H1 (cell line): ENCODE results near the gene TAMALIN. TPM values are rescaled to one million over a fixed set of nuclear protein-coding genes. Genes with fewer than 3 reads are reported as not detected.

Experiments used
- CTCF ChIA-PET: fragments of 300-600 bp; sonication (Branson Sonifier 250); formaldehyde crosslinking; loops from one replicate; lab custom pipeline; 2021; ENCODE audit not compliant: partially characterized antibody; lab: Charles Lee
- POLR2A ChIA-PET: fragments of 300-600 bp; sonication (Branson Sonifier 250); formaldehyde crosslinking; loops from one replicate; lab custom pipeline; 2021; ENCODE audit warnings: inconsistent platforms; ENCODE audit not compliant: partially characterized antibody; lab: Charles Lee
- DNase-seq, 2 experiments: peaks; one replicate each; pipeline versions ENCODE4 v3.0.0 to v3.0.0-alpha.2; 2010 to 2022; ENCODE audit warnings: low spot score in 2 of 2, low read depth in 1 of 2, mixed read lengths in 1 of 2
- FAIRE-seq: peaks from 2 replicates; lab custom pipeline; 2011; peaks lifted over from hg19 to GRCh38; lab: Jason Lieb, UNC
- H2AFZ ChIP-seq: 2 replicates; pipeline ENCODE4 v1.8.1; 2012; ENCODE audit warnings: low read length, inconsistent platforms
- H2AK5ac ChIP-seq: 2 replicates; pipeline ENCODE4 v1.6.1; 2013; ENCODE audit warnings: low read depth, low read length
- H2BK120ac ChIP-seq: replicated peaks from 2 replicates; pipeline ENCODE3; 2013; ENCODE audit warnings: low read depth, low read length, inconsistent platforms
- H2BK12ac ChIP-seq: 2 replicates; pipeline ENCODE4 v1.6.1; 2013; ENCODE audit warnings: low read depth, low read length
- H2BK15ac ChIP-seq: 2 replicates; pipeline ENCODE4 v1.6.1; 2013; ENCODE audit warnings: low read length
- H2BK20ac ChIP-seq: 2 replicates; pipeline ENCODE4 v1.6.1; 2013; ENCODE audit warnings: low read length
- H2BK5ac ChIP-seq: 2 replicates; pipeline ENCODE4 v1.6.1; 2013; ENCODE audit warnings: low read depth, low read length
- H3K14ac ChIP-seq: 2 replicates; pipeline ENCODE4 v1.6.1; 2013; ENCODE audit warnings: inconsistent platforms; ENCODE audit not compliant: insufficient read length
- H3K18ac ChIP-seq: 2 replicates; pipeline ENCODE4 v1.6.1; 2013; ENCODE audit warnings: low read length; ENCODE audit errors: extremely low read depth
- H3K23ac ChIP-seq: 2 replicates; pipeline ENCODE4 v1.6.1; 2013; ENCODE audit warnings: inconsistent platforms; ENCODE audit not compliant: insufficient read length
- H3K23me2 ChIP-seq: 2 replicates; pipeline ENCODE4 v1.6.1; 2013; ENCODE audit warnings: low read depth, low read length
- H3K27ac ChIP-seq: 2 replicates; pipeline ENCODE4 v1.6.1; 2011; ENCODE audit warnings: low read depth, low read length, inconsistent platforms
- H3K27me3 ChIP-seq, 4 experiments: replicated peaks in 1 of 4; 1 replicate in 1 of 4; 2 replicates in 3 of 4; pipeline versions ENCODE4 v1.6.1 to v1.8.1; 2011 to 2013; ENCODE audit warnings: low read length in 3 of 4, mild to moderate bottlenecking in 3 of 4, inconsistent platforms in 2 of 4, mixed read lengths in 2 of 4, moderate library complexity in 1 of 4; ENCODE audit not compliant: control insufficient read depth in 3 of 4, insufficient read depth in 3 of 4; ENCODE audit errors: extremely low read depth in 1 of 4
- H3K36me3 ChIP-seq, 4 experiments: 2 replicates each; pipeline versions ENCODE4 v1.6.1 to v1.8.1; 2011 to 2013; ENCODE audit warnings: mild to moderate bottlenecking in 4 of 4, low read length in 3 of 4, moderate library complexity in 2 of 4, control low read depth in 1 of 4, inconsistent platforms in 1 of 4; ENCODE audit not compliant: insufficient read depth in 4 of 4, control insufficient read depth in 2 of 4
- H3K4ac ChIP-seq: replicated peaks from 2 replicates; pipeline ENCODE3; 2013; ENCODE audit warnings: low read length, low read depth, mixed read lengths, inconsistent platforms; ENCODE audit not compliant: insufficient read length
- H3K4me1 ChIP-seq, 4 experiments: replicated peaks in 1 of 4; 1 replicate in 1 of 4; 2 replicates in 3 of 4; pipeline versions ENCODE4 v1.6.1 to v1.8.1; 2011 to 2013; ENCODE audit warnings: low read length in 3 of 4, inconsistent platforms in 2 of 4, mixed read lengths in 1 of 4; ENCODE audit not compliant: insufficient read depth in 4 of 4, control insufficient read depth in 3 of 4
- H3K4me2 ChIP-seq, 2 experiments: 2 replicates each; pipeline versions ENCODE4 v1.6.1 to v1.8.1; 2011 to 2013; ENCODE audit warnings: low read depth in 2 of 2, low read length in 2 of 2, control low read depth in 1 of 2, inconsistent platforms in 1 of 2, mild to moderate bottlenecking in 1 of 2; ENCODE audit not compliant: insufficient read depth in 1 of 2
- H3K4me3 ChIP-seq, 4 experiments: fragments of 200-600, 300-600 bp in 1 of 4; sonication (generic), shearing (Covaris generic), sonication (Bioruptor Twin) in 1 of 4; 2 replicates each; pipeline versions ENCODE4 v1.5.1 to v1.8.1; 2011 to 2016; ENCODE audit warnings: low read length in 4 of 4, low read depth in 3 of 4, control low read depth in 2 of 4, inconsistent platforms in 2 of 4, mild to moderate bottlenecking in 2 of 4, mixed read lengths in 1 of 4, moderate library complexity in 1 of 4; ENCODE audit not compliant: insufficient read depth in 2 of 4; ENCODE audit errors: extremely low read depth in 1 of 4
- H3K56ac ChIP-seq: replicated peaks from 2 replicates; pipeline ENCODE3; 2013; ENCODE audit warnings: low read depth, mild to moderate bottlenecking, mixed read lengths, low read length, inconsistent platforms; ENCODE audit not compliant: insufficient read length
- H3K79me1 ChIP-seq: 2 replicates; pipeline ENCODE4 v1.6.1; 2013; ENCODE audit warnings: low read depth, low read length, control low read depth
- H3K79me2 ChIP-seq, 2 experiments: 2 replicates each; pipeline versions ENCODE4 v1.6.1 to v1.8.1; 2012 to 2013; ENCODE audit warnings: low read length in 2 of 2, mild to moderate bottlenecking in 2 of 2, inconsistent platforms in 1 of 2; ENCODE audit not compliant: insufficient read depth in 2 of 2, control insufficient read depth in 1 of 2
- H3K9ac ChIP-seq, 4 experiments: replicated peaks in 1 of 4; 1 replicate in 1 of 4; 2 replicates in 3 of 4; pipeline versions ENCODE4 v1.6.1 to v1.8.1; 2011 to 2013; ENCODE audit warnings: low read depth in 3 of 4, low read length in 3 of 4, control low read depth in 2 of 4, mild to moderate bottlenecking in 2 of 4, moderate library complexity in 2 of 4, inconsistent platforms in 1 of 4; ENCODE audit errors: extremely low read depth in 1 of 4
- H3K9me3 ChIP-seq, 2 experiments: 2 replicates each; pipeline versions ENCODE4 v1.6.1 to v1.8.1; 2012 to 2013; ENCODE audit warnings: mild to moderate bottlenecking in 2 of 2, moderate library complexity in 2 of 2, control low read depth in 1 of 2, inconsistent platforms in 1 of 2, low read depth in 1 of 2, low read length in 1 of 2, mixed read lengths in 1 of 2; ENCODE audit not compliant: insufficient read depth in 2 of 2
- H4K20me1 ChIP-seq, 2 experiments: replicated peaks in 1 of 2; 2 replicates each; pipeline versions ENCODE3 to v1.8.1; 2011 to 2013; ENCODE audit warnings: inconsistent platforms in 2 of 2, low read length in 2 of 2, mild to moderate bottlenecking in 1 of 2; ENCODE audit not compliant: insufficient read depth in 2 of 2, control insufficient read depth in 1 of 2
- H4K5ac ChIP-seq: 2 replicates; pipeline ENCODE4 v1.6.1; 2013; ENCODE audit warnings: low read length, low read depth, mixed read lengths, inconsistent platforms; ENCODE audit not compliant: insufficient read length
- H4K8ac ChIP-seq: 2 replicates; pipeline ENCODE4 v1.8.0; 2013; ENCODE audit warnings: mild to moderate bottlenecking, moderate library complexity, low read length, inconsistent platforms; ENCODE audit not compliant: insufficient read depth; ENCODE audit errors: extremely low read depth
- H4K91ac ChIP-seq: replicated peaks from 2 replicates; pipeline ENCODE3; 2013; ENCODE audit warnings: low read length, mixed read lengths, inconsistent platforms; ENCODE audit not compliant: insufficient read length
- CEBPB ChIP-seq: IDR thresholded peaks from 2 replicates; pipeline ENCODE4 v1.6.1; 2012; ENCODE audit warnings: low read depth, low read length
- GTF2F1 ChIP-seq: IDR thresholded peaks from 2 replicates; pipeline ENCODE4 v1.6.1; 2012; ENCODE audit warnings: low read depth, low read length, improper control_type of control experiment, borderline replicate concordance
- POU5F1 ChIP-seq: IDR thresholded peaks from 2 replicates; pipeline ENCODE4 v1.6.1; 2011; ENCODE audit warnings: low read depth, mild to moderate bottlenecking, low read length, moderate library complexity
- WGBS, 2 experiments: shearing (Covaris generic) in 1 of 2; methylation state at CpG; one replicate each; pipeline versions ENCODE4 v1.1.6 to v1.1.7; 2013 to 2015; ENCODE audit warnings: low lambda C conversion rate in 2 of 2, mixed read lengths in 2 of 2, inconsistent platforms in 1 of 2, low coverage in 1 of 2, missing lambda C conversion rate in 1 of 2; ENCODE audit not compliant: insufficient replicate concordance in 2 of 2, insufficient coverage in 1 of 2, insufficient read length in 1 of 2; ENCODE audit errors: extremely low coverage in 1 of 2, missing lambda C conversion rate in 1 of 2; 5-methylcytosine and 5-hydroxymethylcytosine counted together
- polyA plus RNA-seq, 7 experiments: library from polyadenylated mRNA; depleted of rRNA in 3 of 7; stranded (reverse) in 5 of 7; unstranded in 2 of 7; fragments of >200 nt in 5 of 7; fragments of 200-250 nt in 2 of 7; gene quantifications; 1 replicate in 5 of 7; 2 replicates in 1 of 7; 4 replicates in 1 of 7; pipeline versions ENCODE4 v1.2.1 to v1.2.3, GENCODE V29; 2011 to 2013; ENCODE audit warnings: missing spikeins in 2 of 7, mixed read lengths in 2 of 7
- total RNA-seq: library from RNA; stranded (reverse); fragmentation: NEBNext Ultra II Directional; extraction: Animal tissue kit (Norgen Biotek cat#: 25700); gene quantifications from 2 replicates; pipeline ENCODE4 v1.2.1, GENCODE V29; 2021

TAMALIN gene
- total and polyA plus RNA-seq, 2 of the 8 experiments (the other 6 are each of a cell fraction or from before 2014, with no cell fraction given) = 2.6 to 4.9 TPM

GRCh38 chr12:51984657-51985056 lies 22.1 kb upstream of the TAMALIN start:
- Histone ChIP-seq H3K79me2 (no peaks in the 10 kb centered on the region), H4K20me1 (peaks cover 0 to 5% of the 10 kb centered on the region in 2 experiments), H3K36me3 (peaks cover 3 to 16% (median 12%) of the 10 kb centered on the region in 4 experiments), H4K5ac (no peak overlapping the region), H3K4me2 (no peak overlapping the region), H2AFZ (no peak overlapping the region), H2BK5ac (no peak overlapping the region), H3K4me3 (no peak overlapping the region), H2BK20ac (no peak overlapping the region), H4K8ac (no peak overlapping the region), H3K23me2 (no peaks in the 10 kb centered on the region), H2BK12ac (no peak overlapping the region), H3K27me3 (no peaks in the 10 kb centered on the region), H3K4me1 (no peaks in the 10 kb centered on the region), H3K18ac (no peak overlapping the region), H3K27ac (no peak overlapping the region), H2BK120ac (no peak overlapping the region), H4K91ac (no peak overlapping the region), H3K23ac (no peak overlapping the region), H2BK15ac (no peak overlapping the region), H3K9me3 (no peaks in the 10 kb centered on the region), H3K4ac (no peak overlapping the region), H3K56ac (no peak overlapping the region), H3K9ac (no peak overlapping the region), H2AK5ac (no peak overlapping the region), H3K14ac (no peak overlapping the region), H3K79me1 (no peaks in the 10 kb centered on the region)
- POLR2A ChIA-PET = interaction anchor here (0.6 to 1.0 kb wide), 3 partner anchors 9 to 305 kb away, joined by 3 to 5 read pairs (median 3); no protein-coding TSS in a partner anchor
- TF ChIP-seq POU5F1 (no peak), CEBPB (no peak), GTF2F1 (no peak)
- WGBS, 2 experiments = 94% methylated on average over 6 of the region's 6 CpGs; no CpG with 5 or more reads in 1 of the 2 experiments
- DNase-seq (no peak), FAIRE-seq (no peak)
- CTCF ChIA-PET = interaction anchor here (0.9 to 38.2 kb wide), 10 partner anchors 10 to 90 kb away, joined by 3 to 1249 read pairs (median 10); no protein-coding TSS in a partner anchor
